Parathyroid adenoma (tissue), 2 donors: Measurements from ENCODE around the gene BMP7.

Source experiments
- H2AFZ ChIP-seq: fragments of 300-600 bp; sonication (generic); one replicate; pipeline ENCODE4 v1.7.0; 2017; ENCODE audit warnings: antibody characterized with exemption, mild to moderate bottlenecking
- H3K27ac ChIP-seq: fragments of 300-600 bp; sonication (generic); one replicate; pipeline ENCODE4 v1.7.0; 2017
- H3K27me3 ChIP-seq: fragments of 300-600 bp; sonication (generic); one replicate; pipeline ENCODE4 v1.7.0; 2017; ENCODE audit warnings: low read length; ENCODE audit not compliant: control insufficient read depth, insufficient read depth
- H3K36me3 ChIP-seq: fragments of 300-600 bp; sonication (generic); one replicate; pipeline ENCODE4 v1.7.0; 2017; ENCODE audit warnings: low read length; ENCODE audit not compliant: control insufficient read depth, insufficient read depth
- H3K4me1 ChIP-seq: fragments of 300-600 bp; sonication (generic); one replicate; pipeline ENCODE4 v1.7.0; 2017; ENCODE audit warnings: control low read depth
- H3K4me2 ChIP-seq: fragments of 300-600 bp; sonication (generic); one replicate; pipeline ENCODE4 v1.7.0; 2017; ENCODE audit warnings: low read length
- H3K4me3 ChIP-seq: fragments of 300-600 bp; sonication (generic); one replicate; pipeline ENCODE4 v1.7.0; 2017; ENCODE audit warnings: low read depth, low read length
- H3K79me2 ChIP-seq: fragments of 300-600 bp; sonication (generic); one replicate; pipeline ENCODE4 v1.7.0; 2017; ENCODE audit warnings: control low read depth
- H3K9ac ChIP-seq: fragments of 300-600 bp; sonication (generic); one replicate; pipeline ENCODE4 v1.7.0; 2017; ENCODE audit warnings: mild to moderate bottlenecking
- H3K9me3 ChIP-seq: fragments of 300-600 bp; sonication (generic); one replicate; pipeline ENCODE4 v1.7.0; 2017; ENCODE audit warnings: low read length; ENCODE audit not compliant: control insufficient read depth
- TF ChIP-seq, protein P1 (sequence below): fragments of 300-600 bp; sonication (generic); IDR thresholded peaks from one replicate; pipeline ENCODE4 v1.7.0; 2017; ENCODE audit warnings: antibody characterized with exemption, mild to moderate bottlenecking
- donor health status: primary hyperparathyroidism.

BMP7 gene

DNA sequence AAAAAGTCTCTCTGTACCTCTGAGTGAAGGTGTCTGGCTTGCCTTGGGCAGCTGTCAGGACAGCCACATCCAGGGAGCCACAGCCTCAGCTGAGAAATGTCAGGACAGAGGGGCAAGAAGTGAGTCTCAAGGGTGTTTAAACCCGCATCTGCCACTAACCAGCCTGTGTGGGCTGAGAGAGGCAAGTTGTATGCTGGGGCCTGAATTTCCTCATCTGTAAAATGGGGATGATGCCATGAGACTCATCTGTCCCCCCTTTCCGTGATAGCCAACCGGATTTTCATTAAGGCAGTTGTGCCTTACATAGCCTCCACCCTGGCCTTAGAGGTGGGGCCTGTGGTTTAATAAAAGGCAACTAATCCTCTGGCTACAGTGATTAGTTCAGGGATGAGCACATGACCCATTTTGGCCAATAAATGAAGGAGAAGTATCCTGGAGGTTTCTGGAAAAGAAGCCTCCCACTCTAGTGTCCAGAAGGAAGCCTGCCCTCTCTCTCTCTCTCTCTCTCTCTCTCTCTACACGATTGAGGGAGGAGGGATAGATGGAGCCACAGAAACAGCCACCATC lies 79.3 kb downstream of the BMP7 start:
- Histone ChIP-seq H3K79me2 (no peaks in the 10 kb centered on the region), H3K4me2 (no peak overlapping the region), H3K9ac (no peak overlapping the region), H3K4me3 (no peak overlapping the region), H3K27me3 (no peaks in the 10 kb centered on the region), H3K36me3 (no peaks in the 10 kb centered on the region), H2AFZ (no peak overlapping the region), H3K4me1 (no peaks in the 10 kb centered on the region), H3K27ac (no peak overlapping the region), H3K9me3 (no peaks in the 10 kb centered on the region)
- TF ChIP-seq, protein P1, sequence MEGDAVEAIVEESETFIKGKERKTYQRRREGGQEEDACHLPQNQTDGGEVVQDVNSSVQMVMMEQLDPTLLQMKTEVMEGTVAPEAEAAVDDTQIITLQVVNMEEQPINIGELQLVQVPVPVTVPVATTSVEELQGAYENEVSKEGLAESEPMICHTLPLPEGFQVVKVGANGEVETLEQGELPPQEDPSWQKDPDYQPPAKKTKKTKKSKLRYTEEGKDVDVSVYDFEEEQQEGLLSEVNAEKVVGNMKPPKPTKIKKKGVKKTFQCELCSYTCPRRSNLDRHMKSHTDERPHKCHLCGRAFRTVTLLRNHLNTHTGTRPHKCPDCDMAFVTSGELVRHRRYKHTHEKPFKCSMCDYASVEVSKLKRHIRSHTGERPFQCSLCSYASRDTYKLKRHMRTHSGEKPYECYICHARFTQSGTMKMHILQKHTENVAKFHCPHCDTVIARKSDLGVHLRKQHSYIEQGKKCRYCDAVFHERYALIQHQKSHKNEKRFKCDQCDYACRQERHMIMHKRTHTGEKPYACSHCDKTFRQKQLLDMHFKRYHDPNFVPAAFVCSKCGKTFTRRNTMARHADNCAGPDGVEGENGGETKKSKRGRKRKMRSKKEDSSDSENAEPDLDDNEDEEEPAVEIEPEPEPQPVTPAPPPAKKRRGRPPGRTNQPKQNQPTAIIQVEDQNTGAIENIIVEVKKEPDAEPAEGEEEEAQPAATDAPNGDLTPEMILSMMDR: no peak

GRCh38 chr20:57186192-57186591 lies 80.2 kb downstream of the BMP7 start:
- Histone ChIP-seq H3K9ac (no peak overlapping the region), H2AFZ (no peak overlapping the region), H3K9me3 (no peaks in the 10 kb centered on the region), H3K4me3 (no peak overlapping the region), H3K27ac (no peak overlapping the region), H3K27me3 (no peaks in the 10 kb centered on the region), H3K36me3 (no peaks in the 10 kb centered on the region), H3K4me2 (no peak overlapping the region), H3K79me2 (no peaks in the 10 kb centered on the region), H3K4me1 (no peaks in the 10 kb centered on the region)
- TF ChIP-seq, protein P1: no peak

DNA sequence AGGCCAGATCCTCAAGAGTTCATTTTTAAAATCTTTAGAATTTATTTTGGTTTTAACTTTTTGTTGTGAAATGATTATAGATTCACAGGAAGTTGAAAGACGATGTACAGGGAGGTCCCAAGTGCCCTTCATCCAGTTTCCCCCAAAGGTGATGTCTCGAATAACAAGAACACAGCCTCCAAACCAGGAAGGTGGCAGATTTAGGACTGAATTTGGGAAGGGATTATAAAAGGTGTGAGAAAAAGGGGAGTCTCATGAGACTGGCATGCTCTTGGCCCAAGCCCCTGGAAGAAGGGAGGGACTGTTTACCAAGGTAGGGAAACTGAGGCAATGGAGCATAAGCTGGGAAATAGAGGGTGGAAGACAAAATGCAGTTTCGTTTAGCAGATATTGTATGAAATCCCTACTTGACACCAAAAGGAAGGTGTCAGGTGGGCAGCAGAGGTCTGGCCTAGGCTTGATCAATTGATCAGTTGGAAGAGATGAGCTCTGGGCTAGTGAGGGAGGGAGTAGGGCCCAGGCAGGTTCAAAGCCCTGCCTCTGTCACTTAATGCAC lies 81.2 kb downstream of the BMP7 start:
- Histone ChIP-seq H3K9ac (no peak overlapping the region), H3K4me2 (no peak overlapping the region), H3K9me3 (no peaks in the 10 kb centered on the region), H3K79me2 (no peaks in the 10 kb centered on the region), H3K4me1 (no peaks in the 10 kb centered on the region), H2AFZ (no peak overlapping the region), H3K27me3 (no peaks in the 10 kb centered on the region), H3K36me3 (no peaks in the 10 kb centered on the region), H3K4me3 (no peak overlapping the region), H3K27ac (no peak overlapping the region)
- TF ChIP-seq, protein P1: no peak

GRCh38 chr20:57183457-57184009 lies 82.9 kb downstream of the BMP7 start:
- Histone ChIP-seq H3K79me2 (no peaks in the 10 kb centered on the region), H3K4me1 (no peaks in the 10 kb centered on the region), H2AFZ (no peak overlapping the region), H3K9me3 (no peaks in the 10 kb centered on the region), H3K9ac (no peak overlapping the region), H3K4me2 (no peak overlapping the region), H3K27ac (no peak overlapping the region), H3K4me3 (no peak overlapping the region), H3K36me3 (no peaks in the 10 kb centered on the region), H3K27me3 (no peaks in the 10 kb centered on the region)
- TF ChIP-seq, protein P1: no peak

DNA sequence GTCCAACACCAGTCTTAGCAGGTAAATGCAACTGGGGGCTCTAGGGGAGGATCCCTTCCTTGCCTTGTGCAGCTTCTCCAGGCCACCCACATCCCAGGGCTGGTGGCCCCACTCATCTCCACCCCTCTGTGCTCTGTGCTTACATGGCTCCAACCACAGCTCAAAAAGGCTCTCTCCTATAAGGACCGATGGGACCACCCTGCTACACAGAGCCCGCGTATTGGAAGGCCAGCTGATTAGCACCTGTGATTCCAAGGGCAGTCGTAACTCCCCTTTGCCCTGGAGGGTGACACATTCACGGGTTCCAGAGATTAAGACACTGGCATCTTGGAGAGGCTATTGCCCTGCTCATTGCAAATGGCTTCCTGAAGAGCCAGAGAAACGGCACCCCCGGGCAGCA lies 84.8 kb downstream of the BMP7 start:
- Histone ChIP-seq H3K27ac (no peak overlapping the region), H3K9ac (no peak overlapping the region), H3K4me1 (no peaks in the 10 kb centered on the region), H2AFZ (no peak overlapping the region), H3K4me2 (no peak overlapping the region), H3K27me3 (no peaks in the 10 kb centered on the region), H3K9me3 (no peaks in the 10 kb centered on the region), H3K79me2 (no peaks in the 10 kb centered on the region), H3K4me3 (no peak overlapping the region), H3K36me3 (no peaks in the 10 kb centered on the region)
- TF ChIP-seq, protein P1: no peak
